Measurements from ENCODE around the gene DGKZ. TPM values are rescaled to one million over a fixed set of nuclear protein-coding genes. Genes with fewer than 3 reads are reported as not detected.

The DGKZ gene
- total RNA-seq, 1 experiment from 2014 or later: 68.9 TPM

DNA sequence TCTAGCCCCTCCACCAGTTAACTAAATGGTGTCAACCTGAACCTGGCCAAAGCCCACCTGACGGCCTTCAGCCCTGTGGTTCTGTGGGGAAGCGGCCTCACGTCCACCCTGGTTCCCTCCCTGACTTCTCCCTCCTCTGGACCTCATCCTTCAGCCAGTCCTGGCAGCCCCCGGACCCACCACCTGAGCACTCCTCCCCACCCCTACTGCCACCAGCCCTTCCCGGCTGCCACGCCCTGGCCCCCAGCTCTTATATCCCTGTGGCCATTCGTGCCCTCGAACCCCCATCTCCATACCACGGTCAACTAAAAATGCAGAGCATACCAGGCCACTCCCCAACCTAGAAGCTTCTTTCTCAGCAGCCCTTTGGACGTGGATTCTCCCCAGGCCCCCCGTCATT is 30.0 kb downstream of the DGKZ start:
- H3T11ph ChIP-seq (ENCODE audit: low read length): no peak overlapping the region
- H2AFZ ChIP-seq (ENCODE audit: low read length): no peak overlapping the region
- no peak overlapping the region for H3K23ac ChIP-seq (ENCODE audit: insufficient read length, low read depth, low read length)
- no peak overlapping the region for H2BK20ac ChIP-seq (ENCODE audit: low read depth, low read length, poor library complexity, severe bottlenecking)
- TF ChIP-seq, protein P1, sequence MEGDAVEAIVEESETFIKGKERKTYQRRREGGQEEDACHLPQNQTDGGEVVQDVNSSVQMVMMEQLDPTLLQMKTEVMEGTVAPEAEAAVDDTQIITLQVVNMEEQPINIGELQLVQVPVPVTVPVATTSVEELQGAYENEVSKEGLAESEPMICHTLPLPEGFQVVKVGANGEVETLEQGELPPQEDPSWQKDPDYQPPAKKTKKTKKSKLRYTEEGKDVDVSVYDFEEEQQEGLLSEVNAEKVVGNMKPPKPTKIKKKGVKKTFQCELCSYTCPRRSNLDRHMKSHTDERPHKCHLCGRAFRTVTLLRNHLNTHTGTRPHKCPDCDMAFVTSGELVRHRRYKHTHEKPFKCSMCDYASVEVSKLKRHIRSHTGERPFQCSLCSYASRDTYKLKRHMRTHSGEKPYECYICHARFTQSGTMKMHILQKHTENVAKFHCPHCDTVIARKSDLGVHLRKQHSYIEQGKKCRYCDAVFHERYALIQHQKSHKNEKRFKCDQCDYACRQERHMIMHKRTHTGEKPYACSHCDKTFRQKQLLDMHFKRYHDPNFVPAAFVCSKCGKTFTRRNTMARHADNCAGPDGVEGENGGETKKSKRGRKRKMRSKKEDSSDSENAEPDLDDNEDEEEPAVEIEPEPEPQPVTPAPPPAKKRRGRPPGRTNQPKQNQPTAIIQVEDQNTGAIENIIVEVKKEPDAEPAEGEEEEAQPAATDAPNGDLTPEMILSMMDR (conservative IDR thresholded peaks at IDR 0.05): no peak
- no peaks in the 10 kb centered on the region for H3K79me1 ChIP-seq (ENCODE audit: insufficient read depth, low read depth, low read length, poor library complexity, severe bottlenecking)
- no peak for DNase-seq
- no peak overlapping the region for H3K18ac ChIP-seq (ENCODE audit: insufficient read length, low read depth, low read length)
- peaks cover 5% of the 10 kb centered on the region for H3K23me2 ChIP-seq (ENCODE audit: insufficient read length, low read depth, low read length, poor library complexity, severe bottlenecking)
- H4K91ac ChIP-seq (ENCODE audit: insufficient read length, low read depth, low read length): no peak overlapping the region
- no peaks in the 10 kb centered on the region for H3K79me2 ChIP-seq (ENCODE audit: insufficient read depth, low read length)
- H3K56ac ChIP-seq (ENCODE audit: insufficient read length, low read depth, low read length): no peak overlapping the region
- no peak overlapping the region for H3K4me2 ChIP-seq (ENCODE audit: insufficient read depth, insufficient read length, low read length)
- H2BK120ac ChIP-seq (ENCODE audit: low read depth, low read length, poor library complexity, severe bottlenecking): no peak overlapping the region
- no peaks in the 10 kb centered on the region for H3K4me1 ChIP-seq (ENCODE audit: insufficient read depth, low read length)
- H3K27me3 Mint-ChIP-seq (ENCODE audit: low read depth): no peaks in the 10 kb centered on the region
- H3K27ac Mint-ChIP-seq: peak overlapping the region in 1 of 3 experiments; percentile 40; a peak in 1 of 7 replicates
- no peak overlapping the region for H3K27ac ChIP-seq (ENCODE audit: insufficient read length, low read depth, low read length)
- H3K9me3 ChIP-seq (ENCODE audit: control insufficient read depth, low read depth, low read length): no peaks in the 10 kb centered on the region
- no peaks in the 10 kb centered on the region for H4K20me1 ChIP-seq (ENCODE audit: control insufficient read depth, insufficient read depth, insufficient read length)
- no peaks in the 10 kb centered on the region; a peak in 1 of 5 replicates for H3K9me3 Mint-ChIP-seq
- peaks cover 13 to 46% (median 42%) of the 10 kb centered on the region in 3 experiments; a peak in 6 of 7 replicates for H3K36me3 Mint-ChIP-seq (ENCODE audit: insufficient read depth in 1 of 3, low read depth in 3 of 3)
- H2AK5ac ChIP-seq (ENCODE audit: insufficient read length, low read length): no peak overlapping the region
- H3K4ac ChIP-seq (ENCODE audit: low read depth, low read length): no peak overlapping the region
- no peak overlapping the region for H4K8ac ChIP-seq (replicated peaks; ENCODE audit: insufficient read length, low read depth, low read length)
- H2BK5ac ChIP-seq (ENCODE audit: insufficient read length, low read length): no peak overlapping the region
- H3K4me1 Mint-ChIP-seq: peaks cover 6 to 8% of the 10 kb centered on the region in 2 experiments
- no peak overlapping the region for H3K9ac ChIP-seq (ENCODE audit: extremely low read depth, insufficient read length, low read length)
- no peak overlapping the region for H2BK12ac ChIP-seq (ENCODE audit: insufficient read length, low read depth, low read length)
- H2BK15ac ChIP-seq (ENCODE audit: low read depth, low read length): no peak overlapping the region
- H3K4me3 Mint-ChIP-seq: no peak overlapping the region
- no peak overlapping the region for H3K14ac ChIP-seq (ENCODE audit: insufficient read depth, low read length)
- WGBS (ENCODE audit: extremely low coverage, insufficient read length, low lambda C conversion rate): no CpG with 5 or more reads among the region's 11 CpGs
- H4K5ac ChIP-seq (ENCODE audit: insufficient read length, low read depth, low read length): no peak overlapping the region
- H3K27me3 ChIP-seq (ENCODE audit: insufficient read depth, low read length): no peaks in the 10 kb centered on the region
